Gastrocnemius medialis (tissue), 4 donors: ENCODE measurements around the gene NRTN. TPM values are rescaled to one million over a fixed set of nuclear protein-coding genes. Genes with fewer than 3 reads are reported as not detected.
"Not testable (repeated sequence)": the region's sequence is repeated elsewhere in the genome, so short reads cannot be mapped to it uniquely, and the experiment has no call there.

ENCODE experiments used
- ATAC-seq, 2 donors: fragments of 150-250 bp; one replicate each; pipeline ENCODE4 v1.9.1; 2016
- DNase-seq, 2 donors: peaks; one replicate each; pipeline ENCODE4 v3.0.0-alpha.2; 2019
- H3K27ac ChIP-seq, 4 donors: fragments of 200-600 bp; sonication (generic); 1 replicate in 1 of 4; 2 replicates in 3 of 4; pipeline ENCODE4 v1.5.1; 2016 to 2018; ENCODE audit warnings: mild to moderate bottlenecking in 2 of 4, moderate library complexity in 1 of 4
- H3K27me3 ChIP-seq, 3 donors: fragments of 200-600 bp; sonication (generic) in 2 of 3; 1 replicate in 1 of 3; 2 replicates in 2 of 3; pipeline versions ENCODE4 v1.5.1 to v1.6.0; 2016 to 2019; ENCODE audit warnings: mild to moderate bottlenecking in 1 of 3, moderate library complexity in 1 of 3
- H3K36me3 ChIP-seq, 2 donors: fragments of 200-600 bp; sonication (generic) in 1 of 2; one replicate each; pipeline ENCODE4 v1.5.1; 2017 to 2018
- H3K4me1 ChIP-seq, 2 donors: fragments of 200-600 bp; sonication (generic) in 1 of 2; one replicate each; pipeline ENCODE4 v1.5.1; 2016 to 2017; ENCODE audit warnings: mild to moderate bottlenecking in 2 of 2
- H3K4me3 ChIP-seq, 4 donors: fragments of 200-600 bp; sonication (generic) in 3 of 4; 1 replicate in 1 of 4; 2 replicates in 3 of 4; pipeline ENCODE4 v1.5.1; 2016 to 2019; ENCODE audit warnings: mild to moderate bottlenecking in 2 of 4
- H3K9me3 ChIP-seq, 3 donors: fragments of 200-600 bp; sonication (generic) in 2 of 3; 1 replicate in 1 of 3; 2 replicates in 2 of 3; pipeline ENCODE4 v1.5.1; 2016 to 2019
- CTCF ChIP-seq, 5 experiments: fragments of 450-650 bp in 3 of 5; fragments of 200-600 bp in 2 of 5; sonication (generic) in 2 of 5; IDR thresholded peaks in 4 of 5; conservative IDR thresholded peaks in 1 of 5; 1 replicate in 4 of 5; 2 replicates in 1 of 5; pipeline ENCODE4 v1.5.1; 2016 to 2019; ENCODE audit warnings: antibody characterized with exemption in 5 of 5, mild to moderate bottlenecking in 3 of 5, moderate library complexity in 3 of 5
- POLR2A ChIP-seq, 2 donors: fragments of 450-650 bp; IDR thresholded peaks; one replicate each; pipeline ENCODE4 v1.6.1; 2017; ENCODE audit warnings: antibody characterized with exemption in 2 of 2, mild to moderate bottlenecking in 2 of 2, moderate library complexity in 2 of 2
- in situ Hi-C, 4 donors: fragments of 200-750 bp; cut with MboI; loops; one replicate each; pipeline versions ENCODE4 v1.15.0 to v1.8.0; 2017; ENCODE audit warnings: low sequenced_read_pairs in 4 of 4
- intact Hi-C: fragments of 100-400 bp; cut with DNase I; formaldehyde crosslinking; loops from one replicate; pipeline ENCODE4 v1.15.1; 2023; ENCODE audit warnings: low total_unique reads
- total RNA-seq, 4 donors: library from RNA; depleted of rRNA; stranded (reverse); fragments of >200 nt; gene quantifications; one replicate each; pipeline versions ENCODE4 v1.1.0 to v1.2.3, GENCODE V29; 2016

NRTN gene
- total RNA-seq, 4 donors from 2014 or later: not detected

DNA sequence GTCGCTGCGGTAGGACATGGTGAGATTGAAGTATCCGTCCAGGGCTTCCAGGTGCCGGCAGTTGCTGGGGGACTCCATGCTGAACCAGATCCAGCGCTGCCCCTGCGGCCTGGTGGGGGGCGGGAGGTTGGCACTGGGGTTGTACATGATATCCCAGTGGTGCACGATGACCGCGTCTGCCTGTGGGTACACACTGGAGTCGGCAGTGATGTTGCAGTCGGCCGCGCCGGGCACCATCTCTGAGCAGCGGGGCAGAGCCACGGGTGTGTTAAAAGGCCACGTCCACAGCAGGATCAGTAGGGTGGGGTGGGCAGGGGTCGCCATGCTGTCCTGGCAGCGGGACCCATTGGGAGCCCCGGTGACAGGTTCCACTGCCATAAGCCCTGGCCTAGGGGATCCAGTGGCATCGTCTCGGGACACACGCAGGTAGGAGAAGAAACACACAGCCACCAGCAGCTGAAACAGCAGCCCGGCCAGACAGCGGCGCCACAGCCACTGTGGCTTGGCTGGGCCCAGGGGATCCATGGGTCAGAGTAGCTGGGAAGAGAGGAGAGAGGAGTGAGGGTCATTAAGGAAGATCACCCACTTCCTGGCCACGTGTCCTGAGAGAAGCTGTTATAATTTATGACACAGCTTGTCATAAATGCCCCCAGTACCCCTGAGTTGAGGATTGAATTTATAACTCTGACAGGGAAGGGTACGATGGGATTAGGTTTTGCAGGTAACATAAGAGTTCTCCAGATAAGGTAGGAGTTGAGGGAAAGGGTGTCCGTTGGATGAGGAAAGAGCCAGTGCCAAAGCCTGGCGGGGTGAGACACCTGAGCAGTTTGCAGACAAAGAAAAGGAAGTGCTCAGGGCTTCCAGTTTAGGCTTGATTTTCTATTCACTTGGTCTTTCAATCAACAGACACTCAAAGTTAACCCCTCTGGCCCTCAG, 62.6 kb downstream of the NRTN start:
- Histone ChIP-seq H3K36me3 (no peaks in the 10 kb centered on the region), H3K4me1 (no peaks in the 10 kb centered on the region), H3K27ac (no peak overlapping the region), H3K9me3 (no peaks in the 10 kb centered on the region), H3K27me3 (no peaks in the 10 kb centered on the region), H3K4me3 (no peak overlapping the region)
- intact Hi-C loops: no loop called here
- no peak for DNase-seq
- in situ Hi-C loops: no loop called here
- TF ChIP-seq CTCF (IDR thresholded peaks at IDR 0.05 in 4 of 5, conservative IDR thresholded peaks at IDR 0.05 in 1 of 5) (no peak), POLR2A (IDR thresholded peaks at IDR 0.05) (no peak)
- no peak for ATAC-seq

DNA sequence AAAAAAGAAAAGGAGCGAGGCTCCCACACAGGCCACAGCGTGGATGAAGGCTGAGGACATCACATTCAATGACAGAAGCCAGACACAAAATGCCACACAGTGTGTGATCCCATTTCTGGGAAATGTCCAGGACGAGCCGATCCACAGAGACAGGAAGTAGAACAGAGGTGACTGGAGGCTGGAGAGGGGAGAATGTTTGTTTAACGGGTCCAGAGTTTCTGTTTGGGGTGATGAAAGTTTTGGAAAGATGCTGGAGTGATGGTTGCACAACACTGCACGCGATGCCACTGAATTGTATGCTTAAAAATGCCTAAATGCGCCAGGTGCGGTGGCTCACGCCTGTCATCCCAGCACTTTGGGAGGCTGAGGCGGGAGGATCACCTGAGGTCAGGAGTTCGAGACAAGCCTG, 66.1 kb downstream of the NRTN start:
- intact Hi-C loops (no loop called here), in situ Hi-C loops (no loop called here)
- ATAC-seq (no peak), DNase-seq (no peak)
- no peak overlapping the region for H3K27ac ChIP-seq
- H3K4me3 ChIP-seq: no peak overlapping the region
- no peaks in the 10 kb centered on the region for H3K9me3 ChIP-seq
- H3K36me3 ChIP-seq: no peaks in the 10 kb centered on the region
- no peaks in the 10 kb centered on the region for H3K4me1 ChIP-seq
- TF ChIP-seq POLR2A (IDR thresholded peaks at IDR 0.05): no peak
- no peak for TF ChIP-seq CTCF (IDR thresholded peaks at IDR 0.05 in 4 of 5, conservative IDR thresholded peaks at IDR 0.05 in 1 of 5)
- H3K27me3 ChIP-seq: no peaks in the 10 kb centered on the region

DNA sequence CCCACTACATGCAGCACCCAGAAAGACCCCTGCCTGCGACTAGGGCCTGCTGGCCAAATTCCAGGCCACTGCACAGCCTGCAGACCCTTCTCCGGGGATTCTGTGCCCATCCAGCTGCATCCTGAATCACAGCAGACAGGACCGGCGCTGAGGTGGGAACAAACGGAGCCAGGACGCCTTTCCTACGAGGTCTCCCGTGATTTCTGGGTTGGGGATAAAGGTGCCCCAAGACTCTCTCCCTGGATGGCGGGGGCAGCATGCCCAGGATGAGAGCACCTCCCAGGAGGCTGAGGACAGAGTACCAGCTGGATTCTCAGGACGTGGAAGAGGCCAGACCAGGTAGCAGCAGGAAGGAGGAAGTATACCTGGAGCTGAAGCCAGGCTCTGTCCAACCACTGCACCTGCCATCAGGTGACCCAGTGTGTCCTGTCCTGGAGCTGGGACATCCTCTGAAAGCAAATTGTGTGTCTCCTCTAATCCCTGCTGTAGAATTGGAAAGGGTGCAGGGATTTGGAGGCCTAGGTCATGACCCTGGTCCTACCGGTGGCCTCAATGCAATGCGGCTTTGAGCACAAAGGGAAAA, 68.8 kb downstream of the NRTN start:
- DNase-seq (no peak), ATAC-seq (no peak)
- Histone ChIP-seq H3K4me3 (no peak overlapping the region), H3K9me3 (no peaks in the 10 kb centered on the region), H3K27ac (no peak overlapping the region), H3K27me3 (peaks cover 0 to 14% (median 0%) of the 10 kb centered on the region in 3 donors), H3K4me1 (no peaks in the 10 kb centered on the region), H3K36me3 (no peaks in the 10 kb centered on the region)
- intact Hi-C loops: no loop called here
- TF ChIP-seq POLR2A (IDR thresholded peaks at IDR 0.05) (no peak), CTCF (IDR thresholded peaks at IDR 0.05 in 4 of 5, conservative IDR thresholded peaks at IDR 0.05 in 1 of 5) (no peak)
- in situ Hi-C loops: no loop called here

DNA sequence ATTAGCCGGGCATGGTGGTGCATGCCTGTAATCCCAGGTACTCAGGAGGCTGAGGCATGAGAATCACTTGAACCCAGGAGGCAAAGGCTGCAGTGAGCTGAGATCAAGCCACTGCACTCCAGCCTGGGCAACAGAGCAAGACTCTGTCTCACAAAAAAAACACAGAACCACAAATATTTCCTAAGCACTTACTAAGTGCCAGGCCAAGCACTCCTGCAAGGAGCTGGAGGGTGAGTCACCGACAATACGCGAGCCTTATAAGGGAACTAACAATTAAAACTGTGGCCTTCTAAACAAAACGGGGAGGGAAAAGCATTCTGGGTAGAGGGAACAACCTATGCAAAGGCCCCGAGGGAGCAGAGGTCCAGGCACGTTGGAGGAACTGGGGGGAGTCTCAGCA, 69.6 kb downstream of the NRTN start:
- H3K27ac ChIP-seq, H3K4me3 ChIP-seq, intact Hi-C loops, H3K9me3 ChIP-seq, DNase-seq, H3K4me1 ChIP-seq, H3K36me3 ChIP-seq, in situ Hi-C loops, ATAC-seq: not testable (repeated sequence)
- peaks cover 0 to 20% (median 4%) of the 10 kb centered on the region in 3 donors for H3K27me3 ChIP-seq

DNA sequence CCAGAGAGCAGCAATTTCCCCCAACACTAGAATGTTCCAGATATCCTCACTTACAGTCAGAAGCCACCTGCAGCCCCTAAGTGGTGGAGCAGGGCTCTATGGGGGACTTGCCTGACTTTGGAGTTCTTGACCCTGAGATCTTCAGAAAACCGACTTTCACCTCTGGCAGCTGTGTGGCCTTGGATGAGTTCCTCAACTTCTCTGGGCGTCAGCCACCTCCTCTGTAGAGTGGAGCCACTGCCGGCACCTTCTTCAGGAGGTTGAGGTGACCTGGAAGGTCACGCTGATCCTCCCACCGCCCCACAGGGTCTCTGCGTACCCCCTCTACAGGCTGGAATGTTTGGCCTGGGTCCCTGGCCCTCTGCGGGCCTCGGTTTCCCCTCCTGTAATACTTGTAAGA, 72.6 kb downstream of the NRTN start:
- Histone ChIP-seq H3K4me1 (peaks cover 8 to 9% of the 10 kb centered on the region in 2 donors), H3K36me3 (no peaks in the 10 kb centered on the region), H3K27ac (no peak overlapping the region), H3K9me3 (no peaks in the 10 kb centered on the region), H3K27me3 (peaks cover 0 to 20% (median 5%) of the 10 kb centered on the region in 3 donors), H3K4me3 (no peak overlapping the region)
- in situ Hi-C loops (no loop called here), intact Hi-C loops (no loop called here)
- DNase-seq (no peak), ATAC-seq (no peak)
- TF ChIP-seq POLR2A (IDR thresholded peaks at IDR 0.05) (no peak), CTCF (IDR thresholded peaks at IDR 0.05 in 4 of 5, conservative IDR thresholded peaks at IDR 0.05 in 1 of 5) (no peak)
